Activated T-cell treated with anti-CD3 and anti-CD28 coated beads, Interleukin-2, amount 50 U/mL, for 4 hours (primary cell): Measurements from ENCODE around the gene CXCR3. TPM values are rescaled to one million over a fixed set of nuclear protein-coding genes. Genes with fewer than 3 reads are reported as not detected.
"Not testable (repeated sequence)": the region's sequence is repeated elsewhere in the genome, so short reads cannot be mapped to it uniquely, and the experiment has no call there.

Experiments
- ATAC-seq, 2 donors: fragments of 200-7000 bp; cut with Tn5 transposase; one replicate each; pipeline ENCODE4 v1.10.0; 2021
- DNase-seq: peaks from one replicate; pipeline ENCODE4 v3.0.0-alpha.2; 2020
- H3K27me3 Mint-ChIP-seq: one replicate; pipeline ENCODE4 v1.8.0; 2021; ENCODE audit warnings: low read depth, mixed read lengths
- H3K36me3 Mint-ChIP-seq: one replicate; pipeline ENCODE4 v1.8.0; 2022; ENCODE audit warnings: mixed read lengths; ENCODE audit not compliant: insufficient read depth
- H3K4me1 Mint-ChIP-seq: one replicate; pipeline ENCODE4 v1.8.0; 2021; ENCODE audit warnings: low read depth, mixed read lengths
- H3K4me3 Mint-ChIP-seq: one replicate; pipeline ENCODE4 v1.8.0; 2021; ENCODE audit warnings: mild to moderate bottlenecking, moderate library complexity, mixed read lengths
- H3K9me3 Mint-ChIP-seq: one replicate; pipeline ENCODE4 v1.8.0; 2021; ENCODE audit warnings: mixed read lengths
- total RNA-seq, 3 donors: library from RNA; stranded (reverse); gene quantifications; one replicate each; pipeline ENCODE4 v1.2.1, GENCODE V29; 2021

The CXCR3 gene
- total RNA-seq, 3 donors from 2014 or later, result 44.9 to 64.7 (median 53.1) TPM

GRCh38 chrX:71577682-71578081, 40.6 kb downstream of the CXCR3 start:
- peaks cover 26% of the 10 kb centered on the region for H3K36me3 Mint-ChIP-seq
- H3K27me3 Mint-ChIP-seq, result no peaks in the 10 kb centered on the region
- H3K9me3 Mint-ChIP-seq, result no peaks in the 10 kb centered on the region
- DNase-seq, result no peak
- no peaks in the 10 kb centered on the region for H3K4me1 Mint-ChIP-seq
- H3K4me3 Mint-ChIP-seq, result no peak overlapping the region
- ATAC-seq, result no peak

- Mint-ChIP-seq H3K4me1 (no peaks in the 10 kb centered on the region), H3K27me3 (no peaks in the 10 kb centered on the region), H3K9me3 (no peaks in the 10 kb centered on the region), H3K36me3 (peaks cover 20% of the 10 kb centered on the region), H3K4me3 (no peak overlapping the region)
- DNase-seq, result no peak
- no peak for ATAC-seq
Observed at GRCh38 chrX:71573590-71573989, 44.7 kb downstream of the CXCR3 start.

- peaks cover 24% of the 10 kb centered on the region for H3K36me3 Mint-ChIP-seq
- not testable (repeated sequence) for H3K4me3 Mint-ChIP-seq, H3K4me1 Mint-ChIP-seq, ATAC-seq, H3K9me3 Mint-ChIP-seq, H3K27me3 Mint-ChIP-seq, DNase-seq
Observed at GRCh38 chrX:71571390-71571789, 46.9 kb downstream of the CXCR3 start.

Other genes with a start within 250 kb of the CXCR3 start
- gene OGT, start 85.4 kb downstream of the CXCR3 start, total RNA-seq, result 100 to 1,000 TPM; 150 to 198 (median 166) TPM
- gene GCNA, start 40.1 kb downstream of the CXCR3 start, total RNA-seq, result 1 to 10 TPM; 1.7 to 2.2 (median 2.1) TPM
- not detected for gene CXorf49, start 99.8 kb upstream of the CXCR3 start, total RNA-seq
- gene CXorf49B, start 144.8 kb upstream of the CXCR3 start, total RNA-seq, result not detected